GM19035 (cell line): ENCODE results near the gene NBPF1.
"Not testable (repeated sequence)": the region's sequence is repeated elsewhere in the genome, so short reads cannot be mapped to it uniquely, and the experiment has no call there.

ENCODE experiments used
- ATAC-seq: cut with Tn5 transposase; IDR thresholded peaks from one replicate; pipeline ENCODE4 v1.9.1; 2021; ENCODE audit not compliant: unreplicated experiment

The NBPF1 gene

GRCh38 chr1:16613185-16614147 lies at the start of gene NBPF1:
Gene NBPF1 (minus strand): TSS chr1:16613564.
- peak; percentile 82 for ATAC-seq

GRCh38 chr1:16658234-16658633 lies 44.9 kb upstream of the NBPF1 start:
- ATAC-seq = not testable (repeated sequence)

DNA sequence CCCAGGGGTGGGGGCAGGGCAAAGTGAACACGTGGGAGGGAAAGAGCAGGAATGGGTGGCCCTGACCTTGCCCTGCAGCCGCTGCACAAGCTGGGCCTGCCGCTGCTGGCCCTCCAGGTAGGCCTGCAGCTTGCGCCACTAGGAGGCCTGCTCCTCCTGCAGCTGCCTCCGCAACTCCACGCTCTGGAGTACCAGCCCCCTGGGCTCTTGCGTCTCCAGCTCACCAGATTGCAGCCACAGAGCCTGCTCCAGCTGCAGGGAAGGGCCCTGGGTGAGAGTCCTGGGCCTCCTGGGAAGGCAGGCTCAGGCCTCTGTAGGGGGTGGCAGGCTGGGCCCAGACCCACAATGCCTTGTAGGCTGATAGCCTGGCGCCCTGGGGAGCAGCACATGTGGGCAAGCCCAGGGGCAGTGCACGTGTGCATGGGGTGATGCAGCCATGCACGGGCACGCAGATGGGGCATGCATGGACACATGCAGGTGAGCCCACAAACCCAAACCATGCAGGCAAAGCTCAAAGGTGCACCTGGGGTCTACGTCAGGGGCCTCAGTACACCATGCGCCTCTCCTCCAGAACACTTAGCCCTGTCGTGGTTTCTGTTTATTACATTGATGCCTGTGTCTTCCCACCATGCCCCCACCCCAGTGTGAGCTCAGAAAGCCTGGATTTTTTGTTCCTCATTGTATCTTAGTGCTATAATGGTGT lies 43.8 kb upstream of the NBPF1 start:
- ATAC-seq = not testable (repeated sequence)

DNA sequence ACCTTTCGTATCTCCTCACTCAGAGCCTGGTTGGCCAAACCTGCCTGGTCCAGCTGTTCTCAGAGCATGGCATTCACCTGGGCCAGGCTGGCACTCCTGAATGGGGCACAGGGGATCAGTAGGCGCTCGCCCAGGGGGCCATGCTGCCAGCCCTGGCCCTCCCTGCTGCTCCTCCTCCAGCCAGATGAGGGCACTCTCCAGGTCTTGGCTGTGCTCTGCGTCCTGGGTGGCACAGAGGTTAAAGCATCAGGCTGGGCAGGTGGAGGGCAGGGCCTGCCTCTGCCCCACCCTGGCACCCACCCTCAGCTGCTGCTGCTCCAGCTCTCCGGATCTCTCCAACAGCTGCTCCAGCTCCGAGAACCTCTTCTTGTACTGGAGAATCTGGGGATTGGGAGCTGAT lies 43.2 kb upstream of the NBPF1 start:
- ATAC-seq = not testable (repeated sequence)

DNA sequence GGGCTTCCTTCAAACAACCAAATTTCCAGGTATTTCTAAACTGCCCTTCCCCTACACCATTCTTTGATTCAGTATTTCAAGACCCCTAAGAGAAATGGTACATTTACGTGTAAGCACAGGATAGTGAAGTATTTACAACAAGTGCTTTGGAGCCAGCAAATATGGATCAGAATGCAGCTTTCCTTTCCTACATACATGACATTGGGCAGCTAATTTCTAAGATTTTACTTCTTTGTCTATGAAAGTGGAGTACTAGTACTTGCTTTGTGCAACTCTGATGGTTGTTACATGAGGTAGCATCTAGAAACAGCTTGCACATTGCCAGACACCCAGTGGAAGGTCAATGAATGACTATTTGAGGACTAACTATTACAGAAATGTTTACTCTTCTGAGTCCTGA lies 38.2 kb upstream of the NBPF1 start:
- not testable (repeated sequence) for ATAC-seq

DNA sequence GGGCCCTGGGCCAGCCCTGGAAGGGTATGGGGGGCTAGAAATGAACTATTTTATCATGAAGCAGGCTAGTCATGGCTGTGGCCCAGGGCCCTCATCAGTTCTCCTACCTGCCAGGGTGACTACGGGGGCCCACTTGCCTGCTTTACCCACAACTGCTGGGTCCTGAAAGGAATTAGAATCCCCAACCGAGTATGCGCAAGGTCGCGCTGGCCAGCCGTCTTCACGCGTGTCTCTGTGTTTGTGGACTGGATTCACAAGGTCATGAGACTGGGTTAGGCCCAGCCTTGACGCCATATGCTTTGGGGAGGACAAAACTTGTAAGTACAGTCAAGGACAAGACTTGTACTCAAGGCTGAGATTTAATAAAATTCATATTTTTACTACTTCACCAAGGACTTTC lies 36.6 kb upstream of the NBPF1 start:
- not testable (repeated sequence) for ATAC-seq

DNA sequence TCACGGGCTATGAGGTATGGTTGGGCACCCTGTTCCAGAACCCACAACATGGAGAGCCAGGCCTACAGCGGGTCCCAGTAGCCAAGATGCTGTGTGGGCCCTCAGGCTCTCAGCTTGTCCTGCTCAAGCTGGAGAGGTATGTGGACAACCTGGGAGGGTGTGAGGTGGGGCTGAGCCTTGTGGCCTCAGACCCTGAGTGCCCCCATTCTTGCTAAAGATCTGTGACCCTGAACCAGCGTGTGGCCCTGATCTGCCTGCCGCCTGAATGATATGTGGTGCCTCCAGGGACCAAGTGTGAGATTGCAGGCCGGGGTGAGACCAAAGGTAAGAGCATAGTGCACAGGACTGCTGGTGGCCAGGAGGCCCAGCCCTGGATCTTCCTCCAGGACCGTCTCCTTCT lies 36.0 kb upstream of the NBPF1 start:
- ATAC-seq = not testable (repeated sequence)

GRCh38 chr1:16648756-16649155 lies 35.4 kb upstream of the NBPF1 start:
- not testable (repeated sequence) for ATAC-seq

DNA sequence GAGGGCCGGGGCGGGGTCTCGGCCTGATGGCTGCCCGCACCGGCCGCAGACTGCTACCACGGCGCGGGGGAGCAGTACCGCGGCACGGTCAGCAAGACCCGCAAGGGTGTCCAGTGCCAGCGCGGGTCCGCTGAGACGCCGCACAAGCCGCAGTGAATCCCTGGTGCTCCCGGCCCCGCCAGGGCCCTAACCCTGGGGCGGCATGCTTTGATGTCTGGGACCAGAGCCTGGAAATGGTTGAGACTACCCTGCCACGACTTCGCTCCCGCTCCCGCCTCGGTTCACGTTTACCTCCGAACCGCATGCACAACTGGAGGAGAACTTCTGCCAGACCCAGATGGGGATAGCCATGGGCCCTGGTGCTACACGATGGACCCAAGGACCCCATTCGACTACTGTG lies 34.9 kb upstream of the NBPF1 start:
- ATAC-seq = not testable (repeated sequence)

- ATAC-seq = not testable (repeated sequence)
Observed at GRCh38 chr1:16647179-16648176, 34.1 kb upstream of the NBPF1 start.

GRCh38 chr1:16646716-16647115 lies 33.4 kb upstream of the NBPF1 start:
- not testable (repeated sequence) for ATAC-seq

DNA sequence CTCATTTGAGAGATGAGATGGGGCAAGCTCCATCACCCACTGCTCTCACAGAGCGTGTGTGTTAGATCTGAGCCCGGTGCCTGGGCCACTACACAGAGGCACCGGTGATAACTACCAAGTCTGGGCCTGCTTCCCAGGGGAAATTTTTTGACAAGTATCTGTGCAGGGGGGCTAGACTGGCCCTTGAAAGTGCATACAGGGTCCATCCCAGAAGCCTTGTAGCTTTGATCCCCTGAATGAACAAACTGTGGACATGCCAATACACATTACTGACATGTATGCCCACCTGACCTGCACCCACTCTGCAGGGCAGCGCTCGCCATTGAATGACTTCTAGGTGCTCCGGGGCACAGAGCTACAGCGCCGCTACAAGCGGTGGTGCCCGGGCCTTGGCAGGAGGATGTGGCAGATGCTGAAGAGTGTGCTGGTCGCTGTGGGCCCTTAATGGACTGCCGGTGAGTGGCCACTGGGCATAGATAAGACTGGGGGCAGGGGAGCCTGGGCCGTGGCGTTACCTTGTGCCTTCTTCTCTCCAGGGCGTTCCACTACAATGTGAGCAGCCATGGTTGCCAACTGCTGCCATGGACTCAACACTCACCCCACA lies 32.8 kb upstream of the NBPF1 start:
- not testable (repeated sequence) for ATAC-seq

DNA sequence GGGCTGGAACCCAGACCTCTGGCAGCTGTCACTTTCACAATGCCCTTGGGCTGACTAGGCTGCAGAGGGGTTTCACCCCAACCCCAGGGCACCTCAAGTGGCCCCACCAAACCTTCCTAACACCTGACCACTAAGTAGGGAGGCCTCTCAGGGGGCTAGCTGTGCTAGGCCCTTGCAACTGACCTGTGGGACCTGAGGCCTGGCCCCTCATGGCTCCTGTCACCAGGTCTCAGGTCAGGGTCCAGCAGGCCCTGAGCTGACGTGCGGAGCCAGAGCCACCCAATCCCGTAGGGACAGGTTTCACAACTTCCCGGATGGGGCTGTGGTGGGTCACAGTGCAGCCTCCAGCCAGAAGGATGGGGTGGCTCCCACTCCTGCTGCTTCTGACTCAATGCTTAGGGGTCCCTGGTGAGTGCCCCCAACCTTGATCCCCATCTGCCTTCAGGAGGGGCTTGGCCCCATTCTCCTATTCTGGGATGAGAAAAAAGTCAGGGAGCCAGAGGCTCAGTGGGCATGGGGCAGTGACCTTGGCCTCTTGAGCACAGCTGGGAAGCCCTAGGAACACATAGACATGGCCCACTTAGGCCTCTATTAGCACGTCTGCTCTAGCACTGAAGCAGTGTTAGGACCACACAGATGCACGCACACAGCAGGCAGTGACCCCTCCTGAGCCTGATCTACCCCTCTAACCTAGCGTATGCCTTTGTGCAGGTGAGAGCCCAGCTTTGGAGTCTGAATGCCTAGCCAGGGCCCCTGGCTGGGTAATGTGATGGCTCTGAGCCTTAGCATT lies 32.1 kb upstream of the NBPF1 start:
- peak; percentile 4 for ATAC-seq

- peak; percentile 83 for ATAC-seq
Observed at GRCh38 chr1:16644482-16645270, 31.3 kb upstream of the NBPF1 start.

DNA sequence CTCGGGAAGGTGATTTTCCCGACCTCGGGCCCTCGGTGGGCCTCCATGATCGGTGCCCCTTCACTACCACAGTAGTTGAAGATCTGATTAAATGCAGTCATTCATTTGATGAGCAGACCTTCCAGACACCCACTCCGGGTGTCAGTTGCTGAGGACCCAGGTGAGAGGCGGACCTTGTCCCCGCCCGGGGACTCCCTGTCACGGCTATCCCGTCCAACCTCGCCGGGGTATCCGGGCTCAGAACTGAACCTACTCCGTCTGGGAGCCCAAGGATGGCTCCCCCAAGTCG lies 30.8 kb upstream of the NBPF1 start:
- ATAC-seq = peak; percentile 37

GRCh38 chr1:16643476-16644192 lies 30.3 kb upstream of the NBPF1 start:
- ATAC-seq = peak; percentile 4

- not testable (repeated sequence) for ATAC-seq
Observed at GRCh38 chr1:16643001-16643411, 29.6 kb upstream of the NBPF1 start.
